Nephron (organoid): Measurements from ENCODE around the gene VAPB.

Experiments used
- H3K27ac Mint-ChIP-seq, 3 experiments: 2 replicates each; pipeline ENCODE4 v1.8.0; 2020; ENCODE audit warnings: mixed read lengths in 3 of 3, mild to moderate bottlenecking in 2 of 3, moderate library complexity in 1 of 3
- H3K27me3 Mint-ChIP-seq: 2 replicates; pipeline ENCODE4 v1.8.0; 2021; ENCODE audit warnings: low read depth, mild to moderate bottlenecking, moderate library complexity, mixed read lengths
- H3K36me3 Mint-ChIP-seq: 2 replicates; pipeline ENCODE4 v1.8.0; 2020; ENCODE audit warnings: low read depth, mixed read lengths
- H3K4me1 Mint-ChIP-seq: 2 replicates; pipeline ENCODE4 v1.8.0; 2020; ENCODE audit warnings: mixed read lengths
- H3K4me3 Mint-ChIP-seq, 3 experiments: 2 replicates each; pipeline ENCODE4 v1.8.0; 2020; ENCODE audit warnings: mild to moderate bottlenecking in 3 of 3, mixed read lengths in 3 of 3, moderate library complexity in 2 of 3
- H3K9me3 Mint-ChIP-seq: 2 replicates; pipeline ENCODE4 v1.8.0; 2020; ENCODE audit warnings: mixed read lengths
- TF ChIP-seq, protein P1 (sequence below), 3 experiments: fragments of 200-600 bp; sonication (generic); IDR thresholded peaks; one replicate each; pipeline ENCODE4 v1.5.0; 2021; ENCODE audit warnings: antibody characterized with exemption in 3 of 3; ENCODE audit not compliant: unreplicated experiment in 3 of 3

Gene VAPB

DNA sequence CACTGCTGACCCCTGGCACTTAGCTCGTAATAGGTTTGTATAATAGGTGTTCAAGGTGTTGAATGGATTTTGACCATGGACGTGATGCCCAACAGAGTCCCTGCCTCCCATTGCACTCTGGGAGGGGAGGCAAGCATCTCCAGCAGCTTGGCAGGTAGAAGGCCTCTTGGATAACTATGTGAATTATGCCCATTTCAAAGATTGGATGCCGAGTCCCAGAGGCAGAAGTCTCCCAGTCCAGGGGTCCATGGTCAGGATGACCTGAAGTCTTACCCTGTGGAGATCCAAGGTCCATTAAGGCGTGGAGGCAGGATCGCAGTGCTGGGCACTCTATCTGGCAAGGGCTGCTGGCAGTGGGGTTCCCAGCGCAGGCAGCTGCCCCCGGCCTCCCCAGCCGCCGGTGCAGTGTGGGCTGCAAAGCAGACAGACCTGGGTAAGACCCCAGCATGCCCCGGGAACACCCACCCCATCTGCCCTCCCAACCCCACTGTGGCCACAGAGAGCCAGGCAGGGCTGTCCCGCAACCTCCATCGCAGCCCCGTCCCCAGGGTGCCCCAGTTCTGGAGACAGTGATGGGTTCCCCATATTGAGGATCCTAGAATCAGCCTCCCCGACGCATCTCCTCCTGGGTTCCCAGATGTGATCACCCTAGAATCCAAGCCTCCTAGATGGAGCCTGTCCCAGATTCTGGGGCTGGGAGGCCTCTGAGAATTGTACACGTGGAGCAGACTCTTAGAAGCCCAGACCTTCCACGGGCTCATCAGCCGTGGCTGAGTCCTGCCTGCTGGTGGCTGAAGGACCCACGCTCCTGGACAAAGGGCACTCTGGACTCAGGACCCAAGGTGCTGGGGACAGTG is 81.5 kb downstream of the VAPB start:
- Mint-ChIP-seq H3K36me3 (peaks cover 4% of the 10 kb centered on the region), H3K4me3 (no peak overlapping the region), H3K4me1 (peaks cover 48% of the 10 kb centered on the region), H3K27me3 (peaks cover 5% of the 10 kb centered on the region), H3K9me3 (peaks cover 3% of the 10 kb centered on the region), H3K27ac (peak overlapping the region in 2 of 3 experiments; percentile 62 to 97)
- TF ChIP-seq, protein P1, sequence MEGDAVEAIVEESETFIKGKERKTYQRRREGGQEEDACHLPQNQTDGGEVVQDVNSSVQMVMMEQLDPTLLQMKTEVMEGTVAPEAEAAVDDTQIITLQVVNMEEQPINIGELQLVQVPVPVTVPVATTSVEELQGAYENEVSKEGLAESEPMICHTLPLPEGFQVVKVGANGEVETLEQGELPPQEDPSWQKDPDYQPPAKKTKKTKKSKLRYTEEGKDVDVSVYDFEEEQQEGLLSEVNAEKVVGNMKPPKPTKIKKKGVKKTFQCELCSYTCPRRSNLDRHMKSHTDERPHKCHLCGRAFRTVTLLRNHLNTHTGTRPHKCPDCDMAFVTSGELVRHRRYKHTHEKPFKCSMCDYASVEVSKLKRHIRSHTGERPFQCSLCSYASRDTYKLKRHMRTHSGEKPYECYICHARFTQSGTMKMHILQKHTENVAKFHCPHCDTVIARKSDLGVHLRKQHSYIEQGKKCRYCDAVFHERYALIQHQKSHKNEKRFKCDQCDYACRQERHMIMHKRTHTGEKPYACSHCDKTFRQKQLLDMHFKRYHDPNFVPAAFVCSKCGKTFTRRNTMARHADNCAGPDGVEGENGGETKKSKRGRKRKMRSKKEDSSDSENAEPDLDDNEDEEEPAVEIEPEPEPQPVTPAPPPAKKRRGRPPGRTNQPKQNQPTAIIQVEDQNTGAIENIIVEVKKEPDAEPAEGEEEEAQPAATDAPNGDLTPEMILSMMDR (IDR thresholded peaks at IDR 0.05; ENCODE audit: unreplicated experiment in 3 of 3), result no peak

DNA sequence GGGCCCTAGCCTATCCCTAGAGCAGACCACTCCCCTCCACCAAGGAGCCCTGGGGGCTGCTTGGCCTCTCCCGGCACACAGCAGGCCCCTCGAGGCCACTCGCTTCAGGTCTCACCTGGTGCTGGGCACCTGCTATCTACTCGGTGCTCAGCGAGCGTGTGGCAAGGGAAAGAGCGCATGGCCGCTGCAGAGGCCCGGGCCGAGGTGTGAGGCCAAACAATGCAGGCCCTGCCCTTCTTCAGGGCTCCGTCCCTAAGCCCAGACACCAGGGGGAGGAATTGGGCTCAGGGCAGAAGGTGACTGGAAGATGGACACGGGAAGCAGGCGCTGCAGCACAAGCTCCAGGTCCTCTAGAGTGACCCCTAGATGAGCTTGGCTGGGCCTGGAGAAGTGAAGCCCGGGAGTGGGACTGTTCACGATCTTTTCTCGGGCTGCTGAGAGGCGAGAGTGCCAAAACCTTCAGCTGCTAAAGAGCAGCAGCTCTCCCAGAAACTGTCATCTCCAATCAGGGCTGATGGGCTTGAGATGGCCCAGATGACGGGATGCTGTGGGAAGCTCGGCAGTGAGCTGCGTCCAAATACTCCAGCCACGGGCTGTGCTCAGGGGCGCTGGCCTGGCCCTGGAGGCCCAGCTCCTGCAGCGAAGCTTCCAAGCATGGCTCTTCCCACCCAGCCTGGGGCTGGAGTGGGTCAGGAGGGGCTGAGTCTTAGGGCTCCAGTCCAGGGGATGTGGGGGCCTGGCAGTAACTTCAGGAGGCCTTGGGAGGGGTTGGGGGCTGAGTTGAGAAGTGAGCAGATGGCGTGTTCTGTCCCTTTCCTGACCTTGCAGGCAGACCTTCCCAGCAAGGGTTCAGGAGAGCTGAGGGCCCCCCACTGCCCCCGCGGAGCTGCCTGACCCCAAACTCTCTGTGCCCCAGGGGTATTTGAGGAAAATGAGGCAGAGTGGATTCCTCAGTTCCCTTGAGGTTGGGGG is 82.5 kb downstream of the VAPB start:
- H3K27ac Mint-ChIP-seq, result peak overlapping the region; percentile 64 to 97 (median 97)
- H3K4me3 Mint-ChIP-seq, result peak overlapping the region in 2 of 3 experiments; percentile 25 to 46
- peaks cover 48% of the 10 kb centered on the region for H3K4me1 Mint-ChIP-seq
- TF ChIP-seq, protein P1 (IDR thresholded peaks at IDR 0.05; ENCODE audit: unreplicated experiment in 3 of 3), result no peak
- peaks cover 6% of the 10 kb centered on the region for H3K9me3 Mint-ChIP-seq
- peaks cover 5% of the 10 kb centered on the region for H3K27me3 Mint-ChIP-seq
- peaks cover 4% of the 10 kb centered on the region for H3K36me3 Mint-ChIP-seq

DNA sequence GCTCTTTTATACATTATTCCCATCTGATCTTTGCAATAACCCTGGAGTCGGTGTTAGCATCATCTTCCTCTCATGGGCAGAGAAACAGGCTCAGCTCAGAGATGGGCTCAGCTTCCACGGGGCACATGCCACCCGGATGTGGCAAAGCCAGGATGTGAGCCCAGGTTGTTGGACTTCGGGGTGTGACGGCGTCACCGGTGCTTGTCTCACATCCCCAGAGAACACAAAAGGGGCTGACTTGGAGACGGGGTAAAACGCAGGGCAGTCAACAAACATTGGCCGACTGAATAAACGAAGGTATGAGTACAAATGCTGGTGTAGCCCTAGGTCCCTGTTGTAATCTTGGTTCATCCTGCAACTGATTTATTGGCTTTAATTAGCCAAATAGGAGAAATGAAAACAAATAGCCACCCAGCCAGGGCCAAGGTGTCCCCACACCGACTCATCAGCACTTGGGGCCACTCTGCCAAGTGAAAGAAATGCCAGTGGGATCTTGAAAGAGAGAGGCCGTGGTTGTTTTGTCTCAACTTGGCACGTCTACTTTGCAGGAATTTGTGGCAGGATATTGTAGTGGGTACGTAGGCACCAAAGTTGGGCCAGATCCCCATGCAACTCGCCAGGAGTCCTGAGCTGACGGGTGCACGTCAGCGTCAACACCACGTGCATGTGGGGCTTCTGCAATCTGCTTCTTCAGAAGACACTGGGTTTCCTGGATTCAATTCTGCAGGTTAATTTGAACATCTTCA is 83.4 kb downstream of the VAPB start:
- peak overlapping the region in 2 of 3 experiments; percentile 97 for H3K27ac Mint-ChIP-seq
- peaks cover 14% of the 10 kb centered on the region for H3K9me3 Mint-ChIP-seq
- H3K36me3 Mint-ChIP-seq, result peaks cover 9% of the 10 kb centered on the region
- peaks cover 48% of the 10 kb centered on the region for H3K4me1 Mint-ChIP-seq
- TF ChIP-seq, protein P1 (IDR thresholded peaks at IDR 0.05; ENCODE audit: unreplicated experiment in 3 of 3), result no peak
- H3K4me3 Mint-ChIP-seq, result peak overlapping the region in 1 of 3 experiments; percentile 41
- peaks cover 5% of the 10 kb centered on the region for H3K27me3 Mint-ChIP-seq

DNA sequence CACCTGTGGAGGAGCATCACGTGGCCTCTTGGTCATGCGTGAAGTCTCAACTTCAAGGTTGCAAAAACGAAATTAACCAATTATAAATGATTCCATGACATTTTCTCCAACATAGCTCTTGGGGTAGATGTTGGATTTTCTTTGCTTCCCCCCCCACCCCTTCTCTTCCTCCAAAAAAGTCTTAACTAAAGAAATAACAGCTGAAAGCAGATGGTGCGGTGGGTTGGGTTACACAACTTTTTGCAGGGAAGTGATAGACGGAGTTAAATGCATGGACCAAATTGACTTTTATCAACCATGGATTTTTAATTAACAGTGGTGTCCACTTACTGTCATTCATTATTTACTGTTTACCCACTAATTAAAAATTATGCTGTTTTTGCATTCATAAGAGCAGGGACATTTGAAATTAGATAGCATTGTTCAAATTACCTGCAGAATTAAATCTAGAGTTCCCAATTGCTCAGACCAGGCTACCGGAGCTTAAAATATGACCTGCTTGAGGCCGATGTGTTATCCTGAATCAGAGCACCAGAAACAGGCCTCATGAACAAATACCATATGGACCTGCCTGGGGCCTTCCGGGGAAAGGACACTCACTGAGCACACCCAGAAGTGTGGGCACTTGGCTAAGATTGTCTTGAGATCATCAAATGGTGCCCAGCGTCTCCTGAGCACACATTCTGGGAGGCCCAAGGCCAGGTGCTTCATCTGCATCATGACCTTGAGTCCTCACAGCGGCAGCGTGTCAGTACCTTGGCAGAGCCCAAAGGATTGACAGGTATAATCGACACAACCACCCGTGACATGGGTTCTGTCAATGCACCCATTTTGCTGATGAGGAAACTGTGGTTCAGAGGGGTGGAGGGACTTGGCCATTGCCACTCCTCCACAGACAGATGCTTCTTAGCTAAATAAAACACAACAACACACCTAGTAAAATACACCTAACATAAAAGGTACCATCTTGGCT is 84.7 kb downstream of the VAPB start:
- Mint-ChIP-seq H3K4me3 (no peak overlapping the region), H3K9me3 (peaks cover 26% of the 10 kb centered on the region), H3K36me3 (peaks cover 18% of the 10 kb centered on the region), H3K4me1 (peaks cover 40% of the 10 kb centered on the region), H3K27ac (peak overlapping the region; percentile 62 to 97 (median 63)), H3K27me3 (no peaks in the 10 kb centered on the region)
- TF ChIP-seq, protein P1 (IDR thresholded peaks at IDR 0.05; ENCODE audit: unreplicated experiment in 3 of 3), result no peak

DNA sequence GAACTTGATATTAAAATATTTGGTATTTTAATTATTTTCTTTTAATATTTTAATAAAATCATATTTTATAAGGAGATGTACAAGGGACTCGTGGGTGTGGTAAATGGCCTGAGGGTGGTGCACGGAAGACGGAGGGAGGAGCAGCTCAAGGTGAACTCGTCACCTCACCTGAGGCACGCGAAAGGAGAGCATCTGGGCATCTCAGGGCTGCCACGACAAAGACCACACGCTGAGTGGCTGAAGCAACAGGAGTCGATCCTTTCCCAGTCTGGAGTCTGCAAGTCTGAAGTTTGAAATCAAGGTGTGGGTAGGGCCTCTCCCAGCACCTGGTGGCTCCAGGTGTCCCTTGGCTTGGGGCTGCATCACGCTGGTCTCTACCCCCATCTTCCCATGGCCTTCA is 86.4 kb downstream of the VAPB start:
- no peak overlapping the region for H3K4me3 Mint-ChIP-seq
- H3K4me1 Mint-ChIP-seq, result peaks cover 29% of the 10 kb centered on the region
- H3K36me3 Mint-ChIP-seq, result peaks cover 21% of the 10 kb centered on the region
- H3K27ac Mint-ChIP-seq, result no peak overlapping the region
- no peaks in the 10 kb centered on the region for H3K27me3 Mint-ChIP-seq
- TF ChIP-seq, protein P1 (IDR thresholded peaks at IDR 0.05; ENCODE audit: unreplicated experiment in 3 of 3), result no peak
- peaks cover 29% of the 10 kb centered on the region for H3K9me3 Mint-ChIP-seq
